HepG2 (cell line): ENCODE measurements around the gene ANKFY1. TPM values are rescaled to one million over a fixed set of nuclear protein-coding genes. Genes with fewer than 3 reads are reported as not detected.

Source experiments
- ATAC-seq: fragments of 200-7000 bp; cut with Tn5 transposase; 3 replicates; pipeline ENCODE4 v1.9.1; 2020; ENCODE audit warnings: mild to moderate bottlenecking, moderate library complexity
- BruUV-seq: library from RNA; stranded (reverse); fragments of 400-500 nt; replicated peaks from 2 replicates; lab custom pipeline; 2021; lab: Mats Ljungman, UMichigan
- CTCF ChIA-PET: fragments of 300-600 bp; formaldehyde crosslinking; extraction: SDS; loops from one replicate; lab custom pipeline; 2021; ENCODE audit warnings: low total read pairs, inconsistent platforms, low intra/inter-chr PET ratio; lab: Yijun Ruan, JAX
- POLR2A ChIA-PET: fragments of 350-600 bp; sonication (Branson Sonifier 250); formaldehyde crosslinking; loops from one replicate; lab custom pipeline; 2020; ENCODE audit warnings: antibody characterized with exemption, inconsistent platforms; lab: Yijun Ruan, JAX
- DNase-seq: peaks from one replicate; pipeline ENCODE4 v3.0.0-alpha.2; 2015; ENCODE audit warnings: low spot score
- FAIRE-seq: peaks from 3 replicates; lab custom pipeline; 2011; peaks lifted over from hg19 to GRCh38; lab: Jason Lieb, UNC
- H2AFZ ChIP-seq: one replicate; pipeline ENCODE4 v1.6.1; 2011; ENCODE audit warnings: low read length, inconsistent platforms
- H3K27ac ChIP-seq: fragments of 300-600 bp; 3 replicates; pipeline ENCODE4 v1.8.0; 2011; ENCODE audit warnings: mixed run types, mild to moderate bottlenecking, mixed read lengths, low read length, inconsistent platforms; ENCODE audit not compliant: insufficient read depth; ENCODE audit errors: extremely low read length
- H3K27me3 ChIP-seq, 2 experiments: fragments of 200-600 bp in 1 of 2; 2 replicates in 1 of 2; 3 replicates in 1 of 2; pipeline versions ENCODE4 v1.6.0 to v1.8.0; 2011; ENCODE audit warnings: low read length in 2 of 2, mild to moderate bottlenecking in 2 of 2, moderate library complexity in 2 of 2, inconsistent platforms in 1 of 2; ENCODE audit not compliant: insufficient read depth in 2 of 2, control insufficient read depth in 1 of 2
- H3K36me3 ChIP-seq, 2 experiments: fragments of 200-600 bp in 1 of 2; replicated peaks in 1 of 2; 2 replicates in 1 of 2; 3 replicates in 1 of 2; pipeline versions ENCODE4 v1.5.1 to v1.8.0; 2011; ENCODE audit warnings: low read length in 2 of 2, inconsistent platforms in 1 of 2; ENCODE audit not compliant: insufficient read depth in 2 of 2, control insufficient read depth in 1 of 2
- H3K4me1 ChIP-seq: 2 replicates; pipeline ENCODE4 v1.5.1; 2012; ENCODE audit warnings: low read length, inconsistent platforms; ENCODE audit not compliant: insufficient read depth
- H3K4me2 ChIP-seq: 2 replicates; pipeline ENCODE4 v1.6.0; 2011; ENCODE audit warnings: low read depth, low read length, inconsistent platforms
- H3K4me3 ChIP-seq, 3 experiments: fragments of 200-600 bp in 1 of 3; sonication (generic), shearing (Covaris generic) in 1 of 3; replicated peaks in 1 of 3; 2 replicates each; pipeline ENCODE4 v1.5.1; 2011 to 2016; ENCODE audit warnings: low read length in 3 of 3, inconsistent platforms in 2 of 3, low read depth in 2 of 3, mild to moderate bottlenecking in 2 of 3, control low read depth in 1 of 3, mixed read lengths in 1 of 3; ENCODE audit not compliant: insufficient read depth in 1 of 3
- H3K79me2 ChIP-seq: one replicate; pipeline ENCODE4 v1.6.1; 2011; ENCODE audit warnings: low read length, inconsistent platforms; ENCODE audit not compliant: insufficient read depth
- H3K9ac ChIP-seq: 2 replicates; pipeline ENCODE4 v1.6.0; 2011; ENCODE audit warnings: mild to moderate bottlenecking, low read depth, low read length, inconsistent platforms; ENCODE audit not compliant: insufficient read depth
- H3K9me3 ChIP-seq: 2 replicates; pipeline ENCODE4 v1.5.1; 2012; ENCODE audit warnings: mild to moderate bottlenecking, low read length
- H4K20me1 ChIP-seq: 2 replicates; pipeline ENCODE4 v1.6.0; 2011; ENCODE audit warnings: inconsistent platforms, mild to moderate bottlenecking, low read length, moderate library complexity; ENCODE audit not compliant: insufficient read depth
- BCL6 ChIP-seq: IDR thresholded peaks from 2 replicates; pipeline ENCODE4 v1.6.1; 2016; ENCODE audit warnings: missing genetic modification reagents, missing compliant biosample characterization
- CHCHD3 ChIP-seq: sonication (generic); formaldehyde crosslinking; IDR thresholded peaks from 2 replicates; pipeline ENCODE4 v1.8.0; 2022; ENCODE audit warnings: mild to moderate bottlenecking, missing genetic modification reagents, moderate library complexity
- FIP1L1 ChIP-seq: fragments of 200-400 bp; formaldehyde crosslinking; IDR thresholded peaks from 2 replicates; pipeline ENCODE4 v1.6.1; 2018; ENCODE audit warnings: low read depth, mild to moderate bottlenecking, low read length, moderate library complexity, borderline replicate concordance; ENCODE audit not compliant: insufficient read depth
- FOXA1 ChIP-seq, 2 experiments: fragments of 450-650 bp in 1 of 2; sonication (generic) in 1 of 2; formaldehyde crosslinking in 1 of 2; IDR thresholded peaks; 2 replicates each; pipeline versions ENCODE4 v1.4.0 to v1.6.1; 2016 to 2020; ENCODE audit warnings: missing genetic modification reagents in 1 of 2
- JUNB ChIP-seq: sonication (generic); formaldehyde crosslinking; IDR thresholded peaks from 2 replicates; pipeline ENCODE4 v1.8.0; 2022; ENCODE audit warnings: missing genetic modification reagents, mild to moderate bottlenecking, borderline replicate concordance
- MTA1 ChIP-seq: sonication (generic); formaldehyde crosslinking; IDR thresholded peaks from 2 replicates; pipeline ENCODE4 v1.4.0; 2020; ENCODE audit warnings: missing genetic modification reagents, mild to moderate bottlenecking, borderline replicate concordance
- PRDM10 ChIP-seq: sonication (generic); formaldehyde crosslinking; IDR thresholded peaks from 2 replicates; pipeline ENCODE4 v1.4.0; 2020; ENCODE audit warnings: low read depth, missing genetic modification reagents
- RXRB ChIP-seq: IDR thresholded peaks from 2 replicates; pipeline ENCODE4 v1.6.1; 2016; ENCODE audit warnings: borderline replicate concordance, missing genetic modification reagents, missing compliant biosample characterization
- SOX5 ChIP-seq: IDR thresholded peaks from 2 replicates; pipeline ENCODE4 v1.6.1; 2016; ENCODE audit warnings: borderline replicate concordance
- ZBTB14 ChIP-seq: sonication (generic); formaldehyde crosslinking; IDR thresholded peaks from 2 replicates; pipeline ENCODE4 v1.4.0; 2020; ENCODE audit warnings: missing genetic modification reagents
- ZFX ChIP-seq: sonication (generic); formaldehyde crosslinking; IDR thresholded peaks from 2 replicates; pipeline ENCODE4 v1.4.0; 2020; ENCODE audit warnings: mild to moderate bottlenecking, low read depth, missing genetic modification reagents, moderate library complexity
- ZNF235 ChIP-seq: sonication (generic); formaldehyde crosslinking; IDR thresholded peaks from 2 replicates; pipeline ENCODE4 v1.8.1; 2023; ENCODE audit warnings: mild to moderate bottlenecking, missing genetic modification reagents, borderline replicate concordance
- ZNF30 ChIP-seq: sonication (generic); formaldehyde crosslinking; IDR thresholded peaks from 2 replicates; pipeline ENCODE4 v1.5.0; 2020; ENCODE audit warnings: mild to moderate bottlenecking, missing genetic modification reagents
- ZNF331 ChIP-seq: sonication (generic); formaldehyde crosslinking; IDR thresholded peaks from 2 replicates; pipeline ENCODE4 v1.4.0; 2020; ENCODE audit warnings: missing genetic modification reagents
- ZNF367 ChIP-seq: sonication (generic); formaldehyde crosslinking; IDR thresholded peaks from 2 replicates; pipeline ENCODE4 v1.4.0; 2020; ENCODE audit warnings: missing genetic modification reagents, borderline replicate concordance
- ZNF556 ChIP-seq: sonication (generic); formaldehyde crosslinking; IDR thresholded peaks from 2 replicates; pipeline ENCODE4 v1.4.0; 2020; ENCODE audit warnings: mild to moderate bottlenecking, missing genetic modification reagents, borderline replicate concordance
- ZNF670 ChIP-seq: sonication (generic); formaldehyde crosslinking; IDR thresholded peaks from 2 replicates; pipeline ENCODE4 v1.8.0; 2022; ENCODE audit warnings: mild to moderate bottlenecking, missing genetic modification reagents, borderline replicate concordance
- WGBS: methylation state at CpG from one replicate; pipeline ENCODE4 v1.1.6; 2017; ENCODE audit warnings: low lambda C conversion rate; 5-methylcytosine and 5-hydroxymethylcytosine counted together
- in situ Hi-C: cut with HindIII; loops from 2 replicates; pipeline ENCODE4 v1.10.0; 2017; ENCODE audit warnings: low pct_unique_long_range_greater_than_20kb; ENCODE audit not compliant: extremely low pct_ligation_motif_present
- intact Hi-C: fragments of 100-400 bp; cut with micrococcal nuclease; formaldehyde crosslinking; loops from one replicate; pipeline ENCODE4 v1.10.0; 2022; ENCODE audit not compliant: unreplicated experiment
- polyA plus RNA-seq, 8 experiments: library from polyadenylated mRNA; depleted of rRNA in 3 of 8; stranded (reverse) in 7 of 8; unstranded in 1 of 8; fragments of >200 nt; fragmentation: Illumina TruSeq in 4 of 8; extraction: Trizol in 4 of 8; gene quantifications; 2 replicates each; pipeline versions ENCODE4 v1.2.1 to v1.2.3, GENCODE V29; 2011 to 2016; ENCODE audit warnings: low read depth in 4 of 8, missing spikeins in 1 of 8, mixed read lengths in 1 of 8; ENCODE audit not compliant: insufficient read depth in 1 of 8
- total RNA-seq, 5 experiments: library from RNA; depleted of rRNA; stranded (reverse); fragments of >200 nt; fragmentation: Illumina TruSeq; extraction: Trizol; gene quantifications; 2 replicates each; pipeline ENCODE4 v1.2.3, GENCODE V29; 2016; ENCODE audit warnings: low read depth in 1 of 5
- TF ChIP-seq, protein P1 (sequence below): sonication (generic); formaldehyde crosslinking; IDR thresholded peaks from 2 replicates; pipeline ENCODE4 v1.9.0; 2022; ENCODE audit warnings: missing genetic modification reagents, mild to moderate bottlenecking, borderline replicate concordance

The ANKFY1 gene
- total and polyA plus RNA-seq, 2 of the 13 experiments (the other 11 are each of a cell fraction or from before 2014, with no cell fraction given), result 11.9 to 16.8 TPM

GRCh38 chr17:4116516-4116915, 147.3 kb downstream of the ANKFY1 start:
- Histone ChIP-seq H3K4me3 (no peak overlapping the region), H4K20me1 (no peaks in the 10 kb centered on the region), H3K27me3 (no peaks in the 10 kb centered on the region), H2AFZ (no peak overlapping the region), H3K4me1 (no peaks in the 10 kb centered on the region), H3K36me3 (peaks cover 11 to 51% of the 10 kb centered on the region in 2 experiments; a peak in 4 of 5 replicates), H3K9ac (no peak overlapping the region), H3K4me2 (no peak overlapping the region), H3K27ac (no peak overlapping the region), H3K9me3 (no peaks in the 10 kb centered on the region), H3K79me2 (no peaks in the 10 kb centered on the region)
- FAIRE-seq (no peak), DNase-seq (no peak), ATAC-seq (no peak)
- ChIA-PET POLR2A (no interaction called here), CTCF (no interaction called here)
- in situ Hi-C loops (no loop called here), intact Hi-C loops (no loop called here)
- 80% methylated on average over 4 of the region's 4 CpGs for WGBS
- no TSS peak for BruUV-seq
- no peak for TF ChIP-seq ZNF30 (CRISPR knock-in tag)
- no peak for TF ChIP-seq ZNF556
- TF ChIP-seq BCL6 (CRISPR knock-in tag), result no peak
- no peak for TF ChIP-seq ZNF331 (CRISPR knock-in tag)
- no peak for TF ChIP-seq ZFX (CRISPR knock-in tag)
- no peak for TF ChIP-seq SOX5 (CRISPR knock-in tag)
- no peak for TF ChIP-seq PRDM10 (CRISPR knock-in tag)
- no peak for TF ChIP-seq CHCHD3 (CRISPR knock-in tag)
- TF ChIP-seq ZBTB14, result no peak
- no peak for TF ChIP-seq ZNF367 (CRISPR knock-in tag)
- TF ChIP-seq MTA1 (CRISPR knock-in tag), result no peak
- TF ChIP-seq JUNB (CRISPR knock-in tag), result no peak
- no peak for TF ChIP-seq RXRB (CRISPR knock-in tag)
- TF ChIP-seq FOXA1 (IDR thresholded peaks at IDR 0.05), result no peak
- TF ChIP-seq FOXA1 (CRISPR knock-in tag; IDR thresholded peaks at IDR 0.05), result no peak
- TF ChIP-seq FIP1L1, result no peak
- TF ChIP-seq ZNF235, result no peak
- TF ChIP-seq, protein P1, sequence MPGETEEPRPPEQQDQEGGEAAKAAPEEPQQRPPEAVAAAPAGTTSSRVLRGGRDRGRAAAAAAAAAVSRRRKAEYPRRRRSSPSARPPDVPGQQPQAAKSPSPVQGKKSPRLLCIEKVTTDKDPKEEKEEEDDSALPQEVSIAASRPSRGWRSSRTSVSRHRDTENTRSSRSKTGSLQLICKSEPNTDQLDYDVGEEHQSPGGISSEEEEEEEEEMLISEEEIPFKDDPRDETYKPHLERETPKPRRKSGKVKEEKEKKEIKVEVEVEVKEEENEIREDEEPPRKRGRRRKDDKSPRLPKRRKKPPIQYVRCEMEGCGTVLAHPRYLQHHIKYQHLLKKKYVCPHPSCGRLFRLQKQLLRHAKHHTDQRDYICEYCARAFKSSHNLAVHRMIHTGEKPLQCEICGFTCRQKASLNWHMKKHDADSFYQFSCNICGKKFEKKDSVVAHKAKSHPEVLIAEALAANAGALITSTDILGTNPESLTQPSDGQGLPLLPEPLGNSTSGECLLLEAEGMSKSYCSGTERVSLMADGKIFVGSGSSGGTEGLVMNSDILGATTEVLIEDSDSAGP (CRISPR knock-in tag), result no peak
- no peak for TF ChIP-seq ZNF670 (CRISPR knock-in tag)
